PC-9 (cell line): Measurements from ENCODE around the gene GGTLC2. TPM values are rescaled to one million over a fixed set of nuclear protein-coding genes. Genes with fewer than 3 reads are reported as not detected.

Experiments
- BruUV-seq: library from RNA; stranded (reverse); fragments of 400-500 nt; replicated peaks from 2 replicates; lab custom pipeline; 2021; lab: Mats Ljungman, UMichigan
- CTCF ChIA-PET: fragments of 300-600 bp; sonication (Branson Sonifier 250); formaldehyde crosslinking; loops from one replicate; lab custom pipeline; 2022; ENCODE audit warnings: antibody characterized with exemption; lab: Charles Lee
- POLR2A ChIA-PET: fragments of 300-600 bp; sonication (Branson Sonifier 250); formaldehyde crosslinking; loops from one replicate; lab custom pipeline; 2022; ENCODE audit warnings: antibody characterized with exemption; ENCODE audit not compliant: unreplicated experiment; lab: Charles Lee
- DNase-seq, 2 experiments: peaks; one replicate each; pipeline versions ENCODE4 v3.0.0 to v3.0.0-alpha.2; 2015 to 2022; ENCODE audit warnings: mixed read lengths in 1 of 2
- H2AFZ ChIP-seq: fragments of 200-600 bp; sonication (generic); 2 replicates; pipeline ENCODE4 v1.8.1; 2017; ENCODE audit warnings: antibody characterized with exemption
- H3F3A ChIP-seq: fragments of 200-600 bp; sonication (generic); 2 replicates; pipeline ENCODE4 v1.8.1; 2017; ENCODE audit warnings: antibody characterized with exemption, mild to moderate bottlenecking, low read depth; ENCODE audit not compliant: insufficient read depth
- H3K27ac ChIP-seq: fragments of 200-600 bp; sonication (generic); 2 replicates; pipeline ENCODE4 v1.6.1; 2016; ENCODE audit warnings: mixed run types
- H3K27me3 ChIP-seq: fragments of 200-600 bp; sonication (generic); 2 replicates; pipeline ENCODE4 v1.6.1; 2016; ENCODE audit warnings: low read depth, mixed run types; ENCODE audit not compliant: insufficient read depth
- H3K36me3 ChIP-seq: fragments of 200-600 bp; sonication (generic); 2 replicates; pipeline ENCODE4 v1.6.1; 2016; ENCODE audit warnings: low read depth, mixed run types
- H3K4me1 ChIP-seq: fragments of 200-600 bp; sonication (generic); replicated peaks from 2 replicates; pipeline ENCODE4 v1.6.1; 2016; ENCODE audit warnings: mixed run types; ENCODE audit not compliant: insufficient read depth
- H3K4me2 ChIP-seq: fragments of 200-600 bp; sonication (generic); 2 replicates; pipeline ENCODE4 v1.6.1; 2017; ENCODE audit warnings: mixed run types
- H3K4me3 ChIP-seq: fragments of 200-600 bp; sonication (generic); 2 replicates; pipeline ENCODE4 v1.6.1; 2016; ENCODE audit warnings: mixed run types
- H3K79me2 ChIP-seq: fragments of 200-600 bp; sonication (generic); 2 replicates; pipeline ENCODE4 v1.6.1; 2017; ENCODE audit warnings: low read depth, mixed run types
- H3K9me2 ChIP-seq: fragments of 200-600 bp; sonication (generic); 2 replicates; pipeline ENCODE4 v1.8.1; 2017; ENCODE audit warnings: mild to moderate bottlenecking; ENCODE audit not compliant: insufficient read depth
- H3K9me3 ChIP-seq: fragments of 200-600 bp; sonication (generic); 2 replicates; pipeline ENCODE4 v1.8.1; 2016; ENCODE audit warnings: low read depth; ENCODE audit not compliant: insufficient read depth
- H4K20me1 ChIP-seq: fragments of 200-600 bp; sonication (generic); 2 replicates; pipeline ENCODE4 v1.8.1; 2017; ENCODE audit not compliant: insufficient read depth
- CTCF ChIP-seq: fragments of 200-600 bp; sonication (generic); conservative IDR thresholded peaks from 2 replicates; pipeline ENCODE4 v1.6.1; 2017; ENCODE audit warnings: mixed run types, antibody characterized with exemption, mild to moderate bottlenecking, moderate library complexity
- EZH2 ChIP-seq: fragments of 200-600 bp; sonication (generic); IDR thresholded peaks from 2 replicates; pipeline ENCODE4 v1.8.0; 2017; ENCODE audit warnings: antibody characterized with exemption, low read depth
- intact Hi-C: fragments of 100-400 bp; cut with micrococcal nuclease; formaldehyde crosslinking; loops from one replicate; pipeline ENCODE4 v1.10.0; 2022; ENCODE audit not compliant: unreplicated experiment
- total RNA-seq: library from RNA; stranded (reverse); gene quantifications from 2 replicates; pipeline ENCODE4 v1.2.3, GENCODE V29; 2021

GGTLC2 gene
- total RNA-seq, 1 experiment from 2014 or later, result not detected

GRCh38 chr22:22678970-22679369 lies 34.6 kb downstream of the GGTLC2 start:
- H3K9me3 ChIP-seq, result no peaks in the 10 kb centered on the region
- intact Hi-C loops, result no loop called here
- no peak overlapping the region for H3K4me2 ChIP-seq
- no peak overlapping the region for H2AFZ ChIP-seq
- no peak overlapping the region for H3K4me3 ChIP-seq
- no peak overlapping the region for H3K27ac ChIP-seq
- ChIA-PET CTCF (no interaction called here), POLR2A (no interaction called here)
- no peaks in the 10 kb centered on the region for H4K20me1 ChIP-seq
- no peaks in the 10 kb centered on the region for H3K9me2 ChIP-seq
- H3K4me1 ChIP-seq, result no peaks in the 10 kb centered on the region
- no TSS peak for BruUV-seq
- DNase-seq, result no peak
- no peaks in the 10 kb centered on the region for H3F3A ChIP-seq
- H3K27me3 ChIP-seq, result peaks cover 32% of the 10 kb centered on the region
- H3K79me2 ChIP-seq, result no peaks in the 10 kb centered on the region
- TF ChIP-seq EZH2, result no peak
- TF ChIP-seq CTCF, result no peak
- no peaks in the 10 kb centered on the region for H3K36me3 ChIP-seq

- TF ChIP-seq CTCF (no peak), EZH2 (no peak)
- H3K9me2 ChIP-seq, result no peaks in the 10 kb centered on the region
- H2AFZ ChIP-seq, result no peak overlapping the region
- intact Hi-C loops, result no loop called here
- H3K79me2 ChIP-seq, result no peaks in the 10 kb centered on the region
- no peak for DNase-seq
- H3K4me2 ChIP-seq, result no peak overlapping the region
- H3K4me1 ChIP-seq, result no peaks in the 10 kb centered on the region
- POLR2A ChIA-PET, result no interaction called here
- H3K27ac ChIP-seq, result no peak overlapping the region
- no TSS peak for BruUV-seq
- CTCF ChIA-PET, result no interaction called here
- no peaks in the 10 kb centered on the region for H3K9me3 ChIP-seq
- H3K27me3 ChIP-seq, result peaks cover 23% of the 10 kb centered on the region
- no peaks in the 10 kb centered on the region for H4K20me1 ChIP-seq
- no peaks in the 10 kb centered on the region for H3K36me3 ChIP-seq
- H3K4me3 ChIP-seq, result no peak overlapping the region
- no peaks in the 10 kb centered on the region for H3F3A ChIP-seq
These were observed 36.0 kb downstream of the GGTLC2 start for GRCh38 chr22:22680396-22680795.

DNA sequence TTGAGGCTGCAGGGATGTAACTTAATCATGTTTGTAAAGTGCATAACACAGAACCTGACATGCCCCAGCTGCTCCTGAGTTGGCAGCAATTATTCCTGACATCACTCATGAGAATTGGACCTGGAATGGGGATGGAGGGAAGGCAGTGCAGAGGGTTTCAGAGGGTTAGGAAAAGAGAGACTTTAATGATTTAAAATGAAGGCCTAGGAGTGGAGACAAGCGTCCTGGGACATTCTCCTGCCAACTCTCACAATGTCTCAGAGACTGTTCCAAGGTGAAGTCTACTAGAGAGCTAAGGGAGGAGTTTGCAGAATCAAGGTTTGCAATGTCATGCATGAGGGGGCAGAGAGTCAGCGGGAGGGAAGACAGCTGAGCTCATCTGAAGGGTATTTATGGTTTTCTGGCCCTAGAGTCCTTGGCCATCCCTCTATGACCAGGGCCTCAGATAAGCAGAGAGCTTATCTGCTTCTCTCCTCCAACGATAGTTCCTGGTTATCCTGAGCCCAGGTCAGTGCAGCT lies 36.9 kb downstream of the GGTLC2 start:
- CTCF ChIA-PET, result no interaction called here
- POLR2A ChIA-PET, result no interaction called here
- BruUV-seq, result no TSS peak
- H3K36me3 ChIP-seq, result no peaks in the 10 kb centered on the region
- no peak for DNase-seq
- no peaks in the 10 kb centered on the region for H3F3A ChIP-seq
- intact Hi-C loops, result no loop called here
- H3K4me2 ChIP-seq, result no peak overlapping the region
- no peak overlapping the region for H3K4me3 ChIP-seq
- H4K20me1 ChIP-seq, result no peaks in the 10 kb centered on the region
- no peak overlapping the region for H2AFZ ChIP-seq
- no peaks in the 10 kb centered on the region for H3K9me2 ChIP-seq
- no peaks in the 10 kb centered on the region for H3K4me1 ChIP-seq
- peaks cover 23% of the 10 kb centered on the region for H3K27me3 ChIP-seq
- no peak overlapping the region for H3K27ac ChIP-seq
- no peaks in the 10 kb centered on the region for H3K79me2 ChIP-seq
- H3K9me3 ChIP-seq, result no peaks in the 10 kb centered on the region
- no peak for TF ChIP-seq EZH2
- TF ChIP-seq CTCF, result no peak
